ENCODE measurements around the gene RAX2.
"Not testable (repeated sequence)": the region's sequence is repeated elsewhere in the genome, so short reads cannot be mapped to it uniquely, and the experiment has no call there.

Gene RAX2

DNA sequence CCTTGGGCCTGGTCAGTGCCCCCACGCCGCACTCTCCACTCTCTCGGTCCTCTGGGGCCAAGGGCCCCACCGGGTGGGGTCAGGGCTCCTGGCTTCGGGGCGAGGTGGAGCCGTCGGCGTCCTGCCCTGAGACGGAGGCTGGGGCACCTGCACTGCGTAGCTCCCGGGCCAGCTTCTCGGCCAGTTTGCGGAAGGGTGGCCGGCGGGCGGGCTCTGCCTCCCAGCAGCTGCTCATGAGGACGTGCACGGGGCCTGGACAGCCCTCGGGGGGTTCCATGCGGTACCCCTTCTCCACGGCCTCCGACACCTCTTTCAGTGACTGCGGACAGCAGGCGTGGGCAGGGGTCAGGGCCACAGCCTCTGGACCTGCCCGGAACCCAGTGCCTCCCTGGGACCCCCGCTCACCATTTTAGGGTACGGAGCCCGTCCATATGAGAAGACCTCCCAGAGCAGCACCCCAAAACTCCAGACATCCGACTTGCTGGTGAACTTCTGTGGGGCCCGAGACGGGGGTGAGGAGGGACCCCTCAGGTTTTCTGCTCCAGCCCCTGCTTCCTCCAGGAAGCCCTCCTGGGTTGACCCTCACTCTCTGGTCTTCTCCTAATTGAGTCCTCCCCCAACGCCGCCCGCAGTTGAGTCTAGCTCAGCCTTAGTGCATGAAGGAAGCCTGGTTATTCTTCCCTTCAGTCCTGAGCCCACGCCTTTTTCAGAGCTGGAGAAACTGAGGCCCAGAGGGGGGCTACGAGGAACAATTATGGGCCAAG is 6.3 kb upstream of the RAX2 start:
- DNase-seq (ENCODE audit: low spot score): no peak

- DNase-seq (ENCODE audit: low spot score): no peak
Measured at GRCh38 chr19:3776479-3777040, 4.5 kb upstream of the RAX2 start.

GRCh38 chr19:3775831-3776230 is 3.8 kb upstream of the RAX2 start:
- no peak for DNase-seq (ENCODE audit: low spot score)

- no peak for DNase-seq (ENCODE audit: low spot score)
Measured at GRCh38 chr19:3775374-3775711, 3.3 kb upstream of the RAX2 start.

- DNase-seq (ENCODE audit: low spot score): no peak
Measured at GRCh38 chr19:3774621-3775373, 2.8 kb upstream of the RAX2 start.

DNA sequence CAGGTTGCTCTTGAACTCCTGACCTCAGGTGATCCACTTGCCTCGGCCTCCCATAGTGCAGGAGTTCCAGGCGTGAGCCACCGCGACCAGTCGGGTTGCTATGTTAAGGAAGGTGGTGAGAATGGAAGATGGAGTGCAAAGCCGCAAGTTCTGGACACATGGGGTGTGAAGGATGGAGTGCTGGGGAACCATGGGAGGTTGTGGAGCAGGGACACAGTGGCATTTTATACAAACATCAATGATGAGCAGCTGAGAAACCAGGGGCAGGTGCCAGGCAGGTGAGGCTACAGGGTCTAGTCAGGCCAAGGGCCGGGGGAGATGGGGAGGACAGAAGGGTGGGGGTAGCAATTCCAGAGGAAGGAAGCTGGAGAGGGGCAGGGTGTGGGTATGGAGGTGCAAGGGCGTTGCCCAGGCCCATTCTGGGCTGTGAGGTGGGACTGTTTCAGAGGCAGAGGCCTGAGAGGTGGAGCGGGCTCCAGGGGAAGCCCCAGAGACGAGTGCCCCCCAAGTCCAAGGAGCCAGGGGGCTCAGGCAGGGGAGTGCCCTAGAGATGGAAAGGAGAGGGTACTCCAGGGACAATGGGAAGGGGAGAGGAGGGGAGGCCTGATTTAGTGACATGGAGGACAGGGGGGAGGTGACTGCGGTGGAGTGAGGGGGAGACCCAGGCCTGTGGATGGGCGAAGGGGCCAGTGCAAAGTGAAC is 1.9 kb upstream of the RAX2 start:
- DNase-seq (ENCODE audit: low spot score): no peak

DNA sequence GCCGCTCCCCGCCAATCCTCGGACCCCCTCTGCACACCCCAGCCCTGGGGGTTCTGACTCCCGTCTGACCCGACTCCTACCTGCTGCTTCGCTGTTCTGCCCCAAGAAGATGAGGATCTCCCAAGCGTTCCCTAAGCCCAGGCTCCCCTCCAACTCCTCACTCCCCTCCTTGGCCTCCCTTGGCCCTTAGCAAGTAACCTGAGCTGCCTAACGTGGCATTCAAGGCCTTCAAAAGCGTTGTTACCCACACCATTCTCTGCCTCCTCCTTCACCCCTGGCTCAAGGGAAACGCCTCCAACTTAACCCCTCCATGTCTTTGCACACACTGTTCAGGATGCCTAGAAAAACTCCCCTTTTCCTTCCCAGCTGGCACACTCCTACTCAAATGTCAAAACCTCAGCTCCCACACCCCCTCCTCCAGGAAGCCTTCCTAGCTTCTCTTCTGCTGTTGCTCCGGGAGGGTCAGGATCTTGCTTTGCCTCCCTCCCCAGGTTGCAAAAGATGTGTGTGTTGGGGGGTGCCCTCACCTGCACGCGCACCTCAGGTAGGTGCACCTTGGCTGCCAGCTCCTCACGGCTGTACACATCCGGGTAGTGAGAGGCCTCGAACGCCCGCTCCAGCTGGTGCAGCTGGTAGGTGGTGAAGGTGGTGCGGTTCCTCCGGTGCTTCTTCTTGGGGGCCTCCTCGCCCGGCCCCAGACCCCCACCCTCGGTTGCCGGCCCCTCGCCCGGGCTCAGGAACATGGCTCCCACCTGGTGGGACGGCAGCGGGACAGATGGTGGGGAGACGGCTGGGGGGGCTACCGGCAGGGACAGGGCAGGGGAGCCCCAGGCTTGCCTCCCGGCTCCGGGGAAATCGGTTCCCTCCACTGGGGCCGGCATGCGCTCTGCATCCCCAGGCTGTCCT is 775 bp downstream of the RAX2 start:
- DNase-seq (ENCODE audit: low spot score): no peak

DNA sequence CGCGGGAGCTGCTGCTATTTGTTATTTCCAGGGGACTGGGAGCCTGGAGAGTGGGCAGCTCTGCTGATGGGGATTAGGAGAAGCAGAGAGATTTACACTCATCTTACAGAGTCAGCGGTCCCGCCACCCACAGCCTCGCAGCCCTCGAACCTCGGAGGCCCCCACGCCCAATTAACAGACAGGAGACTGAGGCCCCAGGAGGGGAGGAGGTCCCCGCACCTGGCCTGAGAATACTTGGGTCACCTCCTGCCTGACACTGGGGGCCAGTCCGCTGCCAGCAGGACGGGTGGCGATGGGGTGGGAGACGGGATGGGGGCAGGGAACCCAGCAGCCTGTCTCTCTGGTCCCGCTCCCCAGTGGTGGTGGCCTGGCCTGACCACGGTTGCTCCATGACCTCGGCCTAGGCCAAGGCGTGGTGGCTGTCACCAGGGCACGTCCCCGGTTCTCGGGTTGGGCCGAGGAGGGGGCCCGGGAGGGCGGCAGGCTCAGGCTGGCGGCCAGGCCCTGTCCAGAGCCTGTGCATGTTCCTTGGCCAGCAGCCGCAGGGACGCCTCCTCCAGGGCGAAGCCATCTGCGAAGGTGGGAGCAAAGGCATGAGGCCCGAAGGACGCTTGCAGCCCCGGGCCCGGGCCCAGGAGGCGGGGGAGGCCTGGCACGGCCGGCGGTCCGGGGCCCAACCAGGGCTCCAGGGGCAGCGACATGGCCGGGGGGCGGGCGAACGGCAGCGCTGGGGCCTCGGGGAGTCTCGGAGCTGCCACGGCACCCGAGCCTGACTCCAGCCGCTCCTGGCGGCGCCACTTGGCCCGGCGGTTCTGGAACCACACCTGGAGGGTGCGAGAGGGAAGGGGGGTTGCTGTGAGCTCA is 1.7 kb downstream of the RAX2 start:
- DNase-seq (ENCODE audit: low spot score): no peak

- DNase-seq (ENCODE audit: low spot score): no peak
Measured at GRCh38 chr19:3769494-3769893, 2.5 kb downstream of the RAX2 start.

GRCh38 chr19:3768748-3769099 is 3.3 kb downstream of the RAX2 start:
- no peak for DNase-seq (ENCODE audit: low spot score)

- no peak for DNase-seq (ENCODE audit: low spot score)
Measured at GRCh38 chr19:3768015-3768747, 3.8 kb downstream of the RAX2 start.

DNA sequence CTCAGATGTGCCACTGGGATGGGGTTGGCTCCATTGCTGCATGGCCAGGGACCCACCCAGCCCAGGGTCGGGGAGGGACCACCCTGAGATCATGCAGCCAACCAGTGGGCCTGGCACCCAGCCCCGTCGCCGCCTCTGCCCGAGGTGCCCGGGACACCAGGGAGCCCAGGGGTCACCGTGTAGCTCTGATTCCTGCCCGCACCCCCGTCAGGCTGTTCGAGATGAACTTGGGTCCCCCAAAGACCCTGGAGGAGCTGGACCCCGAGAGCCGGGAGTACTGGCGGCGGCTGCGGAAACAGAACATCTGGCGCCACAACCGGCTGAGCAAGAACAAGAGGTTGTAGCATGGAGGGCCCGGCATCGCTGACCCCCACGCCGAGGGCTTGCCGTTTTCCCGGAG is 5.0 kb downstream of the RAX2 start:
- no peak for DNase-seq (ENCODE audit: low spot score)

DNA sequence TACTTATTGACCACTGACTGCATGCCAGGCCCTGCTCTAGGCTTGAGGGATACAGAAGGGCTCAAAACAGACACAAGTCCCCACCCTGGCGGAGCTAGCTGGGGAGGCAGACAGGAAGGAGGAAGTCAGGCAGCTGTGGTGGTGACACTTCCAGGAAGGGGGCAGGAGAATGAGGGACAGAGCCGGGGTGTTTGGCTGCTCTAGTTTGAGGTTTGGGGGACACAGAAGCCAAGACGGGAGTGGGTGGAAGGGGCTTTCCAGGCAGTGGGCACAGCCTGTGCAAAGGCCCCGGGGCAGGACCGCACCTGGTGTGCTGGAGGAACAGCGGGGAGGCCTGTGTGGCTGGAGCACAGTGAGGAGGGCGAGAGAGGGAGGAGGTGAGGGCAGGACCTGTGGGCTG is 5.5 kb downstream of the RAX2 start:
- DNase-seq (ENCODE audit: low spot score): no peak

- not testable (repeated sequence) for DNase-seq (ENCODE audit: low spot score)
Measured at GRCh38 chr19:3765757-3766156, 6.3 kb downstream of the RAX2 start.

DNA sequence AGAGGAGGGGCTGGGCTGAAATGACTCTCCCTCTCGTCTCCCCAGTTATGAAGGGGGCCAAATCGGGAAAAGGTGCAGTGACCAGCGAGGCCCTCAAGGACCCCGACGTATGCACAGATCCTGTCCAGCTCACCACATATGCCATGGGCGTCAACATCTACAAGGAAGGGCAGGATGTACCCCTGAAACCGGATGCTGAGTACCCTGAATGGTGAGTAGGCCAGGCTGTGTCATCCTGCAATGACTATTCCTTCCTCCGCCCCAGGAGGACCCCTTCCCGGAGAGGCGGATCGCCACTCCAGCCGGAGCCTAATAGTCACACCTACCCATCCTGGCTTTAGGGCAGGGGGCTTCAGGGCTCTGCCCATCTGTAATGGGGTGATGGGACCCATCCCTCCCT is 6.9 kb downstream of the RAX2 start:
- no peak for DNase-seq (ENCODE audit: low spot score)

DNA sequence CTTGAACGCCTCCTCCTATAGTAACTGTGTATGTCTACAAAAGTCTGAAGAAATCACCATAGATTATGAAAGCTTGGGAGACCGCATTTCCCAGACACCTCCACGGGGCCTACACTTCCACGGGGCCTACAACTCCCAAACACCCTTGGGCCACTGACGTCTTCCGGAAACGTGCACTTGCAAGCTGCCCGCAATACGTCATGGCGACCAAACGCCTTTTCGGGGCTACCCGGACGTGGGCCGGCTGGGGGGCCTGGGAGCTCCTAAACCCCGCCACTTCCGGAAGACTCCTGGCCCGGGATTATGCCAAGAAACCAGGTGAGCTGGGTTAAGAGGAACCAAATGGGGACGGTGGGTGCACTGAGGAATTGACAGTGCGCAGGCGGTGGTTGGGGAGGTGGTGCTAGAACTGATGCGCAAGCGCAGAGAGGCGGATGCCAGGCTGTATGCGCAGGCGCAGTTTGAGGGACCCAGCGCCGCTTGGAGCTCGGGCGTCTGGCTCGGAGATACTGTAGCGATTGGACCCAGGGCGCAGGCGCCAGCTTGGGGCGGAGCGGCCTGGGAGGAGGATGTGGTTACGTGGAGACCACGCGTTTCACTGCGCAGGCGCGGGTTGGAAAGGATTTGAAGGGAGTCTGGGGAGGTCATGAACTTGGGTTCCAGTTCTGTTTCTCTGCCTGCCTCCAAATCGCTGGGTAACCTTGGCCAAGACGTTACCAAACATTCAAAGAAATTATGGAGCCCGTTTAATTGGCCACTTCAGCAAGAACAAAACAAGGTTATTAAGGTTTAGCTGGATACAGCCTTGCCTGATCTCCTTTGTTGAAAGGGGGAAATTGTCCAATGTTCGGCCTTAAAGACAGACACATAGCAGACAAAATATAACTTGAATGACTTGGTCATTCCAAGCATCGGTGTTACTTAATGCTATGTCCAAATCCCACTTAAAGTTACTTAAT is 9.2 kb downstream of the RAX2 start, which contains the start of gene MRPL54:
Gene MRPL54, plus strand, starts transcription at position 182 of the 959 bp plus-strand sequence. Its CDS starts 19 bp downstream, at position 201.
- DNase-seq (ENCODE audit: low spot score): peak; percentile 99

- DNase-seq (ENCODE audit: low spot score): no peak
Measured at GRCh38 chr19:3762130-3762473, 9.9 kb downstream of the RAX2 start.

DNA sequence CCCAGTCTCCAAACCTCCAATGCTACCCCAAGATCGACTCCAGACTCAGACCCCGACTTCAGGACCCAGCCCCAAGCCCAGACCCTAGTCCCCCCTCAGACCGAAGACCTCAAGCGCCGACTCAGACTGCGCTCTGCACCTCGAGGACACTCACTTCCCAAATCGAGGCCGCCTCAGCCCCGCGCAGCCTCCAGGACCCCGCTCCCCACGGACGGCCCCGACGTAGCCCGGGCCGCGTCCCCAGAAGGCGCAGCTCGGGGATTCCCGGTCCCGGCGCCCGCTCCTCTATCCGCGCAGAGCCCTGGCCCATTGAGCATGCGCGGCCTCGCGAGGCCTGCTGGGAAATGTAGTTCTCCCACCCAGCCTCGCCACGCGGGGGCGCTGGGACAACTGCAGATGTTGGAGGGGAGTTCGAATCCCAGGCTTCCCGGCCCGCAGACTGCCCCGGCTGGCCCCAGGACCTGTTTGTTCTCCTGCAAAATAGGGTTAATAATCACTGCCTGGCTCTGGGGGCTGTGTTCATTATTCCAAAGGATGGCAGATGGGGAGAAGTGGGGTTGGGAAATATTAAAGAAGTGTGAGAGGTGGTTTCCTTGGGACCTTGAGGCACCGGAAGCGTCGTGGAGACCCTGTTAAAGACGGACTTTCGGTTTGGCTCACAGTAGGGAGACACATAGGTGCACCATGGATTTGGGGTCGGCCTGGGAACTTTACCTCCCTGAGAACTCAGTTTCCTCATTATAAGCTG is 10.5 kb downstream of the RAX2 start, which contains the start of gene APBA3:
Gene APBA3, minus strand, starts transcription at position 311 of the 748 bp plus-strand sequence. CDS start 1,428 bp downstream, outside the sequence.
- DNase-seq (ENCODE audit: low spot score): peak; percentile 93

Measured in germinal center (tissue), 1 donor.